ENCODE data around the gene EFTUD2.

GRCh38 chr17:44850025-44850424 is 49.2 kb downstream of the EFTUD2 start:
- TF ChIP-seq ZFP3 (CRISPR knock-in tag; IDR thresholded peaks at IDR 0.05) (no peak), ZNF70 (CRISPR knock-in tag; IDR thresholded peaks at IDR 0.05) (no peak), PPARA (CRISPR knock-in tag; IDR thresholded peaks at IDR 0.05; ENCODE audit: borderline replicate concordance) (no peak), ZNF565 (CRISPR knock-in tag; conservative IDR thresholded peaks at IDR 0.05; ENCODE audit: low read depth) (no peak), ZC3H10 (CRISPR knock-in tag; IDR thresholded peaks at IDR 0.05) (no peak), RARB (CRISPR knock-in tag; IDR thresholded peaks at IDR 0.05) (no peak), TSHZ2 (CRISPR knock-in tag; IDR thresholded peaks at IDR 0.05) (no peak), PATZ1 (CRISPR knock-in tag; IDR thresholded peaks at IDR 0.05; ENCODE audit: borderline replicate concordance) (no peak), SNAI2 (CRISPR knock-in tag; IDR thresholded peaks at IDR 0.05) (no peak), TOX (CRISPR knock-in tag; IDR thresholded peaks at IDR 0.05; ENCODE audit: borderline replicate concordance) (no peak), CSDC2 (CRISPR knock-in tag; IDR thresholded peaks at IDR 0.05) (no peak), ZNF8 (CRISPR knock-in tag; IDR thresholded peaks at IDR 0.05) (no peak), CREB5 (CRISPR knock-in tag; IDR thresholded peaks at IDR 0.05; ENCODE audit: low read depth) (no peak)

Data from SK-N-SH treated with all-trans-retinoic acid at 6 μM for 48 hours (cell line).